SH-SY5Y (cell line): ENCODE results near the gene MAGI2.

Experiments used
- GATA2 ChIP-seq: IDR thresholded peaks from 2 replicates; pipeline ENCODE4 v1.6.1; 2011; ENCODE audit warnings: mild to moderate bottlenecking, low read depth, low read length
- GATA3 ChIP-seq: IDR thresholded peaks from 2 replicates; pipeline ENCODE4 v1.6.1; 2011; ENCODE audit warnings: low read depth, mild to moderate bottlenecking, low read length, moderate library complexity

The MAGI2 gene

GRCh38 chr7:78007231-78007630, 1446.2 kb downstream of the MAGI2 start:
- TF ChIP-seq GATA3 (no peak), GATA2 (no peak)

GRCh38 chr7:78006063-78006755, 1447.3 kb downstream of the MAGI2 start:
- TF ChIP-seq GATA3 (no peak), GATA2 (no peak)

- TF ChIP-seq GATA2 (no peak), GATA3 (no peak)
These were observed 1450.8 kb downstream of the MAGI2 start for GRCh38 chr7:78002715-78003114.

- TF ChIP-seq GATA3, result no peak
- no peak for TF ChIP-seq GATA2
These were observed 1451.4 kb downstream of the MAGI2 start for GRCh38 chr7:78002021-78002420.

- TF ChIP-seq GATA2 (no peak), GATA3 (no peak)
These were observed 1457.8 kb downstream of the MAGI2 start for GRCh38 chr7:77995717-77996116.

- no peak for TF ChIP-seq GATA3
- no peak for TF ChIP-seq GATA2
These were observed 1459.6 kb downstream of the MAGI2 start for GRCh38 chr7:77993838-77994237.

- TF ChIP-seq GATA2, result no peak
- no peak for TF ChIP-seq GATA3
These were observed 1461.8 kb downstream of the MAGI2 start for GRCh38 chr7:77991656-77992055.

- TF ChIP-seq GATA3 (no peak), GATA2 (no peak)
These were observed 1463.4 kb downstream of the MAGI2 start for GRCh38 chr7:77989981-77990566.

- TF ChIP-seq GATA2, result no peak
- TF ChIP-seq GATA3, result no peak
These were observed 1467.5 kb downstream of the MAGI2 start for GRCh38 chr7:77985974-77986339.

- TF ChIP-seq GATA3, result no peak
- no peak for TF ChIP-seq GATA2
These were observed 1468.1 kb downstream of the MAGI2 start for GRCh38 chr7:77985232-77985973.

GRCh38 chr7:77983973-77984372, 1469.5 kb downstream of the MAGI2 start:
- TF ChIP-seq GATA2, result no peak
- no peak for TF ChIP-seq GATA3

- TF ChIP-seq GATA3 (no peak), GATA2 (no peak)
These were observed 1470.4 kb downstream of the MAGI2 start for GRCh38 chr7:77982926-77983550.

GRCh38 chr7:77980087-77980713, 1473.3 kb downstream of the MAGI2 start:
- TF ChIP-seq GATA3, result no peak
- TF ChIP-seq GATA2, result no peak

GRCh38 chr7:77979219-77979618, 1474.2 kb downstream of the MAGI2 start:
- TF ChIP-seq GATA3 (no peak), GATA2 (no peak)
